Retina (tissue), 1 donor: ENCODE measurements around the gene CTNNAL1.
"Not testable (repeated sequence)": the region's sequence is repeated elsewhere in the genome, so short reads cannot be mapped to it uniquely, and the experiment has no call there.

Experiments
- DNase-seq: peaks from one replicate; pipeline ENCODE4 v3.0.0-alpha.2; 2016

Gene CTNNAL1

DNA sequence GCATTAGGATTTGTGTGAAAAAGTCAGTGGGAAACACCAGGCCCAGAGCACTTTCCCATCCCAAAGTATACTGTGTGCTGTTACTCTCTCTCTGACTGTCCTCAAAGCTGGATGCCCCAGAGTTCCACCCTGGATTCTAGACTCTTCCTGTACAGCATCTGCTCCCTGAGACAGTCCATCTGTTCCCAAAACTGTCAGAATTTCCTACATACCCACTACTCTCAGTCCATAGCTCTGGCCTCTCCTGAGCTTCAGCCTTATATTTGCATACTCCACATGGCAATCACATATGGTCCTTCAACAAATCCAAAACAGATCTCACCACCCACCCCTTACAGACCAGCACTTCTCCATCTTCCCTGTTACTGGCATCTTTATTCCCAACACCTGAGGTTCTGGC is 88.8 kb downstream of the CTNNAL1 start:
- no peak for DNase-seq

DNA sequence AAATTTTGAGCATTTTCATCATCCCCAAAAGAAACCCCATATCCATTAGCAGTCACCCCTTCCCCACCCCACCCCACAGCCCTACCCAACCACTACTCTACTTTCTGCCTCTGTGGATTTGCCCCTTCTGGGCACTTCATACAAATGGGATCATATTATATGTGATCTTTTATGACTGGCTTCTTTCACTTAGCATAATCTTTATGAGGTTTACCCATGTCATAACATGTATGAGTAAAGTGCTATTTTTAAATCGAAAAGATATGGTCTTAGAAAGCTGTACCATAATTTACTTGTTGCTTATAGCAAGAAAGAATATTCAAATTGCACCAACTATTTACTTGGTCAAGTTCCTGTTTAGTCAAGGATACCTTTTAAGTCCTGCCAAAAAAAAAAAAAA is 92.1 kb downstream of the CTNNAL1 start:
- no peak for DNase-seq

DNA sequence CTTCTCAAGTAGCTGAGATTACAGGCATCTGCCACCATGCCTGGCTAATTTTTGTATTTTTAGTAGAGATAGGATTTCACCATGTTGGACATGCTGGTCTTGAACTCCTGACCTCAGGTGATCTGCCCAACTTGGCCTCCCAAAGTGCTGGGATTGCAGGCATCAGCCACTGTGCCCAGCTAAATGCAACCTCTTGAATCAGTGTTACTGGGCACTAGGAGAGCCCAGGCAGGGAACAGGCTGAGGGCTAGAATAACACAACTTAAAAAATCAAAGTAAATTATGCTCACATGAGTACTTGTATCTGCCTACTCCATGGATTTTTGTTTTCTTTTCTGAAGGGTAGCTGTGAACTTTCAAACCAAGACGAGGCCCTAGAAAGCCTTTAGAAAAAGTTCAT is 92.9 kb downstream of the CTNNAL1 start:
- DNase-seq, result not testable (repeated sequence)

- DNase-seq, result no peak
Measured at GRCh38 chr9:108919517-108919916, 93.8 kb downstream of the CTNNAL1 start.

DNA sequence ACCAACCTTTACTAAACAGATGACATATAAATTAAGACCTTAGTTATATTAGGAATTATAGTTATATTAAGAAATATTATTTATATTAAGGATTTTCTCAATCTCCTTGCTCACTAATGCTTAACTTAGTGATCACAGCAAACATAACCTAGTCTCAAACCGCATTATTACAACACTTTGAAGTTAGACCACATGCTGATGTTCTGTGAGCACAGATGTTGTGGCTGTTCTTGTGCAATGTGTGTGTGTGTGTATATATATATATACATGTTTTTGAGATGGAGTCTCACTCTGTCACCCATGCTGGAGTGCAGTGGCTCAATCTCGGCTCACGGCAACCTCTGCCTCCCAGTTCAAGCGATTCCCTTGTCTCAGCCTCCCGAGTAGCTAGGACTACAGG is 99.9 kb downstream of the CTNNAL1 start:
- no peak for DNase-seq

GRCh38 chr9:108911820-108912219 is 101.5 kb downstream of the CTNNAL1 start:
- DNase-seq, result no peak

- no peak for DNase-seq
Measured at GRCh38 chr9:108910914-108911313, 102.4 kb downstream of the CTNNAL1 start.

DNA sequence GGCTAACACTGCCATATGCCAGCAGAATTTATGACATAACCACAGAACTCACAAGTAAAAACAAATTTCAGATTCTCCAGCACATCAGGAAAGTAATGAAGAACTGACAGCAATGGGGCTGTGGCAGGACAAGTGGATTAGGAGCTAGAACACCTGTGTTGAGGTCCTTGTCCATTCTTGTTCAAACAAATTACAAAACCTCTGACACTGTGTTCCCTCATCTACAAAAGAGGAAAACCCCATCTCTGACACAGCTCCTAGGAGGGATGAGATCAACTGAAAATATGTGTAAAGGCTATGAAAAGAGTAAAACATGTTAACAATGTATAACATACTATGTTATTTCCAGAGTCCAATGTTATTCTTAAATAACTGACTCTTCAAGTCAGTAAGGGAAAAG is 102.9 kb downstream of the CTNNAL1 start:
- DNase-seq, result no peak

DNA sequence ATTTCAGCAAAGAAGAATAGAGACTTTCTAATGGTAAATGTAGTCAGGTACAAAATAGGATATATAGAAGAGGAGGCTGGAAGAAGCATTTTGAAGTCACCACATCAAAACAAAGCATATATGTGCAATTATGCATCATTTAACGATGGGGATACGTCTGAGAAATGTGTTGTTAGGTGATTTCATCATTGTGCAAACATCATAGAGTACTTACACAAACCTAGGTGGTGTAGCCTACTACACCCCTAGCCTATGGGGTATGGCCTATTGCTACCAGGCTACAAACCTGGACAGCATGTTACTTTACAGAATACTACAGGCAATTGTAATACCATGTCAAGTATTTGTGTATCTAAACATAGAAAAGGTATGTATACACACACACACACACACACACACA is 107.8 kb downstream of the CTNNAL1 start:
- no peak for DNase-seq

DNA sequence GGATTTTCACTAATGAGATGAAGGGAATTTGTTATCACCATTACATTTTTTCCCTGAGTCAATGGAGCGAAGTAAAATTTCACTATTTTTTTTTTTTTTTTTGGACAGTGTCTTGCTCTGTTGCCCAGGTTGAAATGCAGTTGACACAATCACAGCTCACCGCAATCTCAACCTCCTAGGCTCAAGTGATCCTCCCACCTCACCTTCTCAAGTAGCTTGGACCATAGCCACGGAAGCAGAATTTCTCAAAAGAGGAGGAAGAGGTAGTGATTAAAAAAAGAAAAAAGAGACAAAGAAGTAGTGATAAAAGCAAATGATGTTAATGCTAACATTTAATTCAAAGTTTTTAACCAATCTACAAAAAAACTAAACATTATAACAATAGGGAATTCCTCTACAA is 109.1 kb downstream of the CTNNAL1 start:
- no peak for DNase-seq

DNA sequence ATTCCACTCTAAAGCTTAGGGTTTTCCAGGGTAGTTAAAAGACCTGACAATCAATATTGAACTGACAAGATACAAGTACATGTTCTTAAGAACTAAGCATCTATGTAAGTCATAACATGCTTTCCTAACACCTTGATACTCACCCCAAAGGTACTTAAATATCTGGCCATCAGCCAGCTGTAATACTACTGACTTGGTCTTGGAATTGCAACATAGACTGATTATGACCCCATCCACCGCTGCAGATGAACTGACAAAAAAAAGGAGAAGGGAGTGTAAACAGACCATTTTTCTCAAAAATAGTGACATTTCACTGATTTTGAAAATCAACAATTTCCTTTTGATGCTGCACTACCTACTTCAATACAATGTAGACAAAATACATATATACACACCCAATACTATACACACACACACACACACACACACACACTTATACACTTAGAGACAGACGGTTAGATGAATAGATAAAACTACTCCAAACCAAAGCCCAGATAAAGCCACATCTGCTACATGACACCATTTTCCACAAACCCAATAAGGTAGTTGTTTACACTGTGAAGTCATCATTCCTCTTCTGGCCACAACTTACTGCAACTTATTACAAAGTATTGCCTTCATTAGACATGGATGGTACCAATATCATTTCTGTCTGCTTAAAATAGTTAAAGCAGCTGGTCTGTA is 109.7 kb downstream of the CTNNAL1 start:
- no peak for DNase-seq

DNA sequence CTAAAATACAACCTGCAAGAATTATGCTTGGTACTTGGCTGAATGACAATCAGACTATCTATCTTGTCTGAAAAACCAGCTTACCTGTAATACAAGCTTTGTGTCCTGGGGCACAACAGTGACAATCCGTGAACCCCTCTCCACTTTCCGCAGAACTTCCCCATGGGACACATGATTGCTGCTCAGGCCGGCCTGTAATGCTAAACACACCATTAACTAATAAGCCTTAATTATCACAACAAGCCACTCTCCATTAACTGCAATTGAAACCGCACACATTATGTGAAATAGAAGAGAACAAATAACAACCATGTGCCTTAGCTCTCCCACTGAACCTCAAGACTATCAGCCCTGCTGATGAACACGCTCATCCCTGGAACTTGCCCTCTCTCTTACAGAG is 113.1 kb downstream of the CTNNAL1 start:
- no peak for DNase-seq

DNA sequence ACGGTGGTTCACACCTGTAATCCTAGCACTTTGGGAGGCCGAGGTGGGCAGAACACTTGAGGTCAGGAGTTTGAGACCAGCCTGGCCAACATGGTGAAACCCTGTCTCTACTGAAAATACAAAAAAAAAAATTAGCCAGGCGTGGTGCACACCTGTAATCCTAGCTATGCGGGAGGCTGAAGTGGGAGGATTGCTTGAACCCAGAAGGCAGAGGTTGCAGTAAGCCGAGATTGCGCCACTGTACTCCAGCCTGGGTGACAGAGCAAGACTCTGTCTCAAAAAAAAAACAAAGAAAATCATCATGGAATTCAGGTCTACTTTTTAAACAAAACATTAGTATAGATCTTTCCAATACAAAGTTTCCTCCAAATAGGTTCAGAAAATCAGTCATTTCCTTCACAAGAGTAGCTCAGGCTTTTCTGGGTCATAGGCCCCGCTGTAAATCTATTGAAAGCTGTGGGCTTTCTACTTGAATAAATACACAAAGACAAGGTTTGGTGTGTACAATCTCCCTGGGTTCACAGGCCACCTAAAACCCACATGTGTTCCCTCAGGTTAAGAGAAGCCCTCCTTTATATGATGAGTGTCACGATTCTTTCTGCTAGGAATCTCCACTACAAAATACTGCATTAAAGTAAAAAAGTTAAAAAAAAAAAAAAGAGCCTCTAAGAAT is 114.1 kb downstream of the CTNNAL1 start:
- DNase-seq, result not testable (repeated sequence)

- no peak for DNase-seq
Measured at GRCh38 chr9:108897324-108898096, 115.8 kb downstream of the CTNNAL1 start.

DNA sequence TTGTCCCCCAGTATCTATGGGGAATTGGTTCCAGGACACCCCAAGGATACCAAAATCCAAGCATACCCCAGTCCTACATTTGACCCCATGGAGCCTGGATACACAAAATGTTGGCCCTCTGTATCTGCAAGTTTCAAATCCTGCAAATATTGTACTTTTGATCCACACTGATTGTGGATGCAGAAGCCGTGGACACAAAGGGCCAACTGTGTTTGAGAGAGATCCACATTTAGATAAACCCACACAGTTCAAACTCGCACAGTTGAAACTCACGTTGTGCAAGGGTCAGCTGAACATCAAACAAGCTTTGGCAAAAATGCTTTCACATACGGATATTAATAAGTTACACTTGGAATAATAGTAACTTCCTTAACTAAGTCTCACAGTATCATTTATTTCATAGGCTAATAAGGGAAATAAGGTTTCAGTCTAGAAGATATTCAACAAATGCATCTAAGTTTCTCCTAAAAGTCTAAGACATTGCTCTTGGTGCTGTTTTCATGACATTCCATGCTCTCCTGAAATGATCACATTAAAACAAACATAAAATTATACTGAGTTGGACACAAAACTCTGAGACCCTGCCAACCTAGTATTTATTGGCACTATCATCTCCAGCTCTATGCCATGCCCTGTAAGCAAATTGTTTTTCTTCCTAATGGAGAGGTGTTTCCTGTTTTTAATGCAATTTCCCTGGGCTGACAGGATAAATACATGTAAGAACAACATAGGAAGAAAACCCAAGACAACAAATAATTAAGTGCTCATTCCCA is 118.9 kb downstream of the CTNNAL1 start:
- no peak for DNase-seq
